Measurements from ENCODE around the gene SLC30A9. TPM values are rescaled to one million over a fixed set of nuclear protein-coding genes. Genes with fewer than 3 reads are reported as not detected.

The SLC30A9 gene
- total RNA-seq, 1 donor: 58.3 TPM

DNA sequence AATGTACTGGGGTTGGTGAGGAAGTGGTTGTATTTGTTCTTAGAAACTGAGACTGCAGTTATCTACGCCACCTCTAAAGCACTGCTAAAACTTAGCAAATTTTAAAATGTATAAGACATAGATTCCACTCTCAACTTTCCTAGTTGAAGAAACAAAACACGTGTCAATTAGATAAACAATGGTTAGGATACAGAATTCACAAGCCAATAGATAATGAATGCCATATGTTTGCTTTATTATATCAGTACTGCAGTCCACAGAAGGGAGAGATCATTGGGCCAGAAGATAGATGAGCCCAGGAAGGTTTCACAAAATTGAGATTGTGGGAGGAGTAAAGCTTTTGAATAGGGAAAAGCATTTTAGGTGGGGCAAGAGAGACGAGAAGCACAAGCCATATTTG, 40.8 kb upstream of the SLC30A9 start:
- Histone ChIP-seq H3K4me3 (ENCODE audit: insufficient read depth, low read length) (no peak overlapping the region), H3K9me3 (ENCODE audit: low read depth, low read length) (no peaks in the 10 kb centered on the region), H3K4me1 (ENCODE audit: insufficient read depth, low read length) (no peaks in the 10 kb centered on the region), H3K36me3 (ENCODE audit: insufficient read depth, low read length) (peaks cover 17% of the 10 kb centered on the region), H3K27me3 (ENCODE audit: insufficient read depth, low read length) (no peaks in the 10 kb centered on the region), H3K27ac (ENCODE audit: low read depth, low read length) (no peak overlapping the region), H3K4me2 (ENCODE audit: insufficient read depth, low read length) (no peak overlapping the region), H2AFZ (ENCODE audit: low read length) (no peak overlapping the region), H4K20me1 (ENCODE audit: insufficient read depth, low read length) (no peaks in the 10 kb centered on the region), H3K79me2 (ENCODE audit: insufficient read depth, low read length) (no peaks in the 10 kb centered on the region)
- no peak for DNase-seq (ENCODE audit: insufficient read length, low spot score, missing footprints)
- TF ChIP-seq, protein P1, sequence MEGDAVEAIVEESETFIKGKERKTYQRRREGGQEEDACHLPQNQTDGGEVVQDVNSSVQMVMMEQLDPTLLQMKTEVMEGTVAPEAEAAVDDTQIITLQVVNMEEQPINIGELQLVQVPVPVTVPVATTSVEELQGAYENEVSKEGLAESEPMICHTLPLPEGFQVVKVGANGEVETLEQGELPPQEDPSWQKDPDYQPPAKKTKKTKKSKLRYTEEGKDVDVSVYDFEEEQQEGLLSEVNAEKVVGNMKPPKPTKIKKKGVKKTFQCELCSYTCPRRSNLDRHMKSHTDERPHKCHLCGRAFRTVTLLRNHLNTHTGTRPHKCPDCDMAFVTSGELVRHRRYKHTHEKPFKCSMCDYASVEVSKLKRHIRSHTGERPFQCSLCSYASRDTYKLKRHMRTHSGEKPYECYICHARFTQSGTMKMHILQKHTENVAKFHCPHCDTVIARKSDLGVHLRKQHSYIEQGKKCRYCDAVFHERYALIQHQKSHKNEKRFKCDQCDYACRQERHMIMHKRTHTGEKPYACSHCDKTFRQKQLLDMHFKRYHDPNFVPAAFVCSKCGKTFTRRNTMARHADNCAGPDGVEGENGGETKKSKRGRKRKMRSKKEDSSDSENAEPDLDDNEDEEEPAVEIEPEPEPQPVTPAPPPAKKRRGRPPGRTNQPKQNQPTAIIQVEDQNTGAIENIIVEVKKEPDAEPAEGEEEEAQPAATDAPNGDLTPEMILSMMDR (IDR thresholded peaks at IDR 0.05; ENCODE audit: extremely low read depth, low read depth, low read length): no peak

DNA sequence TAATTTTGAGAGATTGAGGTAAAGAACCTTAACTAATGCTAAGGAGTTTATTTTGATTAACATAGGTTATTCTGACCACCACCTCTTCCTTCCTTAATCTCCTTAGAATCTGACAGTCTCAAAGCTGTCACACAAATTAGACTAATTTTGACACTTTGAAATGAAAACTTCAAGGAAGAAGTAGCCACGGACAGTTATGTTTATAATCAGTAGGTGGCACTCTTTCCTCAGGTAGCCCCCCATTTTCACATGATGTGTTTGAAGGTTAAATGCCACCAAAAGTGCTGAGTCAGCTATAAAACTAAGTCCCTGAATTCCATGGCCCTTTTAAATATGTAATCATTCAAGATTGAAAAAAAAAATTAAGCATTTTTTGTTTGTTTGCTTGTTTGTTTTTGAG, 32.7 kb upstream of the SLC30A9 start:
- H3K27me3 ChIP-seq (ENCODE audit: insufficient read depth, low read length): no peaks in the 10 kb centered on the region
- H3K9me3 ChIP-seq (ENCODE audit: low read depth, low read length): no peaks in the 10 kb centered on the region
- TF ChIP-seq, protein P1 (IDR thresholded peaks at IDR 0.05; ENCODE audit: extremely low read depth, low read depth, low read length): peak; percentile 32
- no peak overlapping the region for H2AFZ ChIP-seq (ENCODE audit: low read length)
- no peak overlapping the region for H3K4me3 ChIP-seq (ENCODE audit: insufficient read depth, low read length)
- peak; percentile 5 for DNase-seq (ENCODE audit: insufficient read length, low spot score, missing footprints)
- no peak overlapping the region for H3K27ac ChIP-seq (ENCODE audit: low read depth, low read length)
- H3K79me2 ChIP-seq (ENCODE audit: insufficient read depth, low read length): no peaks in the 10 kb centered on the region
- H3K36me3 ChIP-seq (ENCODE audit: insufficient read depth, low read length): peaks cover 6% of the 10 kb centered on the region
- H3K4me2 ChIP-seq (ENCODE audit: insufficient read depth, low read length): no peak overlapping the region
- H3K4me1 ChIP-seq (ENCODE audit: insufficient read depth, low read length): no peaks in the 10 kb centered on the region
- no peaks in the 10 kb centered on the region for H4K20me1 ChIP-seq (ENCODE audit: insufficient read depth, low read length)

DNA sequence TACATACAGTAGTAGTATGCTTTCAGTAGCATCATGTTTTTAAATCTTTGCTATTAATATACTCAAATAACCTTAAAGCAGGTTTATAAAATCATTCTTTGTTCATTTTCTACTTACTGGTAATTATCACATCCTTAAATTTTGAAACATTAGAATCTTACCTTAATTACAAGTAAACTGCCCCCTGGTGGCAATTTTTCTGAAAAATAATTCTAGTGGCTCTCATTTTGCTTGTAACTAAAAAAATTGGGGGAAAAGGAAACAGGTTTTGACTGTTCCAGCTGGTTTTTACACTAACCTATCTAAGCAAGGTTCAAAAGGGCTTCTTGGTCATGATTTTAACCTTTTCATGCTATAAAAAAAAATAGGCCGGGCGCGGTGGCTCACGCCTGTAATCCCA, 27.2 kb upstream of the SLC30A9 start:
- Histone ChIP-seq H4K20me1 (ENCODE audit: insufficient read depth, low read length) (no peaks in the 10 kb centered on the region), H3K4me2 (ENCODE audit: insufficient read depth, low read length) (no peak overlapping the region), H3K27ac (ENCODE audit: low read depth, low read length) (no peak overlapping the region), H3K4me1 (ENCODE audit: insufficient read depth, low read length) (no peaks in the 10 kb centered on the region), H3K27me3 (ENCODE audit: insufficient read depth, low read length) (no peaks in the 10 kb centered on the region), H2AFZ (ENCODE audit: low read length) (no peak overlapping the region), H3K4me3 (ENCODE audit: insufficient read depth, low read length) (no peak overlapping the region), H3K36me3 (ENCODE audit: insufficient read depth, low read length) (no peaks in the 10 kb centered on the region), H3K9me3 (ENCODE audit: low read depth, low read length) (no peaks in the 10 kb centered on the region), H3K79me2 (ENCODE audit: insufficient read depth, low read length) (no peaks in the 10 kb centered on the region)
- TF ChIP-seq, protein P1 (IDR thresholded peaks at IDR 0.05; ENCODE audit: extremely low read depth, low read depth, low read length): peak; percentile 41
- peak; percentile 31 for DNase-seq (ENCODE audit: insufficient read length, low spot score, missing footprints)

DNA sequence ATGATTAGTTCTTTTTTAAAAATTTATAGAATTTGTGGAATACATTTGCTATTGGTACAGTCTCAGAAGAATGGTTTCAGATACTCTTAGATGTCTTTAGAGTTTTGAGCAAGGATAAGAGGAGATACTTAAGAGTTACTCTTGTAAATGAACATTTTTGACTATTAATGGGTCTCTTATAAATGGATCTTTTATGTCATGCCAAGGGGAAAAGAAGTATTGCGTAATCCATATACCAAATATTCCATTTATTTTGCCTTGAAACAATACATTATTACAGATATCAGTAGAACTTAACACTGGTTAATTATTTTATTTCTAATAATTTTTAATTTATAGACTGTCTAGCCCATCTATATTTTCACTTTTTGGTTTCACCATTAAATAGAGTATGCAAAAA, 25.9 kb upstream of the SLC30A9 start:
- Histone ChIP-seq H4K20me1 (ENCODE audit: insufficient read depth, low read length) (no peaks in the 10 kb centered on the region), H3K27ac (ENCODE audit: low read depth, low read length) (no peak overlapping the region), H3K79me2 (ENCODE audit: insufficient read depth, low read length) (no peaks in the 10 kb centered on the region), H3K4me2 (ENCODE audit: insufficient read depth, low read length) (no peak overlapping the region), H2AFZ (ENCODE audit: low read length) (no peak overlapping the region), H3K4me3 (ENCODE audit: insufficient read depth, low read length) (no peak overlapping the region), H3K36me3 (ENCODE audit: insufficient read depth, low read length) (no peaks in the 10 kb centered on the region), H3K9me3 (ENCODE audit: low read depth, low read length) (no peaks in the 10 kb centered on the region), H3K27me3 (ENCODE audit: insufficient read depth, low read length) (no peaks in the 10 kb centered on the region), H3K4me1 (ENCODE audit: insufficient read depth, low read length) (no peaks in the 10 kb centered on the region)
- DNase-seq (ENCODE audit: insufficient read length, low spot score, missing footprints): no peak
- TF ChIP-seq, protein P1 (IDR thresholded peaks at IDR 0.05; ENCODE audit: extremely low read depth, low read depth, low read length): no peak
